ENCODE results near the gene CALR3.

- TF ChIP-seq CTCF (IDR thresholded peaks at IDR 0.05) (no peak), POLR2A (IDR thresholded peaks at IDR 0.05) (no peak)
Measured at GRCh38 chr19:16454351-16454918, 41.5 kb downstream of the CALR3 start.
